HG02840 (cell line): ENCODE data around the gene PLVAP.

Experiments used
- ATAC-seq: cut with Tn5 transposase; IDR thresholded peaks from one replicate; pipeline ENCODE4 v1.9.1; 2021; ENCODE audit warnings: mild to moderate bottlenecking, moderate library complexity, moderate number of reproducible peaks; ENCODE audit not compliant: unreplicated experiment, low FRiP score

PLVAP gene

DNA sequence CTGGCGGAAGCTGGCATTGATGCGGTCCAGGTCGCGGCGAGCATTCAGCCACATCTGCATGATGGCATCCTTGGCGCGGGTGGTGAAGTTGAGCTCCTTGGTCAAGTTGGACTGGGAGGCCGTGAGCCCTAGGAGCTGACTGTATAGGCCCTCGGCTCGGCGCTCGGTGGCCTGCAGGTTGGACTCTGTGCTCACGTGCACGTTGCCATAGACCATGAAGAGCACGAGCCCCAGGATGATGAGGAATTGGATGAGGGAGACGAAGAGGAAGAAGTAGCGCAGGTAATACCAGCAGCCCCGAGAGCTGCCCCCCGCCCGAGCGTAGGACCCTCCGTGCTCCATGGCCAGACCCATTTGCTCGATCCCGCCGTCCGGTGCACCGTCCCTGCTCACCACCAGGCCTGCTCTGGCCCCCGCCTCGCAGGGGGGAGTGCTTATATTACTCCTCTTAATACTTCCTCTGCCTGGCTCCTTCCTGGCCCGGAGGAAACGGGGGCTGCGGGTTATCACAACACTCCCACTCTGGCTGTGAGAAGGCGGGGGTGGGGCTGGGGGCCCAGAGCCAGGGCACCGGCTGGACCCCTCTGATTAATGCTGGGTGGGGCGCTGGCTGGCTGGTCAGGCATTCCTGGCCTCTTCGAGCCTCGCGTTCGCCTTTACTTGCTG lies at the start of gene PLVAP:
Gene PLVAP (minus strand): TSS at position 408 of the 666 bp plus-strand sequence. CDS start 54 bp downstream, at position 354.
- ATAC-seq = no peak

DNA sequence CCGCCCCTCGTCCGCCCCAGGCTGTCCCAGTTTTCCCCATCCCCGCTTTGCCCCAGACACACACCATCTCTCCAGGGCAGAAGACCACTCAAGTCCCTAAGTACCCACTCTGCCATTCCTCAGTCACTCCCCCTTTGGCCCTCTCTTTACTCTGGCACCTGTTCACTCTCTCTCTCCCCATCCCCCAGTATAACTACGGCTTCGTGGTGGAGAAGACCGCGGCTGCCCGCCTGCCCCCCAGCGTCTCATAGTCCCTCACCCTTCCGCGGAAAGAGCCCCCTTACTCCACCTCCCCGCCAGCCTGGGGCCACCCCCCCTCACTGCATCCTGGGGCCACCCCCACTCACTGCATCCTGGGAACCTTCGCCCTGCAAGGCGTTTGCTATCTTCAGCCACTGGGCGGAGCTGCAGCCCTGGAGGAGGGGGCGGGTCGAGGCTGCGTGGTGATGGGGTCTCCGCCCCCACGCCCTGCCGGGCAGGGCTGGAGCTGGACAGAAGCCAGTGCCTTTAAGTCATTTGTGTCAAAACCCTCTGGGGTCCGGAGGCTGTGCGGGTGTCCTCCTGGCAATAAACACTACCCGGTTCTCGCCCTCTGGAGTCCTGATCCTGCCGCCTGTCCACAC lies 47.7 kb upstream of the PLVAP start:
- ATAC-seq = no peak

GRCh38 chr19:17423429-17424208 lies 46.5 kb upstream of the PLVAP start:
- no peak for ATAC-seq

DNA sequence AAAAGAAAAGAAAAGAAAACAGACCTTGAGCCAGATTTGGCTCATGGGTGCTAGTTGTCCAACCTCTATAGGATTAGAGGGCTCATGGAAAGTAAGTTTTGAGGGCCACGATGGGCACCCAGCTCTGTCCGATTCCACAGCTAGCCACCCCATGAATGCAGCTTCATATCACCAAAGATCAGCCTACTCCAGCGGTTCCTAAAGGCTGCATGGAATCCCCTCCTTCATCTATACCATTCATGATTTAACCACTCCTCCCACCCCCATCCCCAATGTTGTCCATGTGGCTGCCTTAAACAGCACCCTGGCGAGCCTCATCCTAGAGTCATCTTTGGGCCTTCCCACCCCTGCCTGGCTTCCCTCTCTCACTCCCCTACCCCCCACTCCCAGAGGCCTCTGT lies 44.8 kb upstream of the PLVAP start:
- no peak for ATAC-seq

GRCh38 chr19:17420475-17420924 lies 43.4 kb upstream of the PLVAP start:
- ATAC-seq = peak; percentile 19

- ATAC-seq = peak; percentile 90
These were observed 42.7 kb upstream of the PLVAP start, which contains the start of gene MVB12A for GRCh38 chr19:17419621-17420474. MVB12A (plus strand) TSS chr19:17420047; CDS start chr19:17420136, 89 bp downstream.

DNA sequence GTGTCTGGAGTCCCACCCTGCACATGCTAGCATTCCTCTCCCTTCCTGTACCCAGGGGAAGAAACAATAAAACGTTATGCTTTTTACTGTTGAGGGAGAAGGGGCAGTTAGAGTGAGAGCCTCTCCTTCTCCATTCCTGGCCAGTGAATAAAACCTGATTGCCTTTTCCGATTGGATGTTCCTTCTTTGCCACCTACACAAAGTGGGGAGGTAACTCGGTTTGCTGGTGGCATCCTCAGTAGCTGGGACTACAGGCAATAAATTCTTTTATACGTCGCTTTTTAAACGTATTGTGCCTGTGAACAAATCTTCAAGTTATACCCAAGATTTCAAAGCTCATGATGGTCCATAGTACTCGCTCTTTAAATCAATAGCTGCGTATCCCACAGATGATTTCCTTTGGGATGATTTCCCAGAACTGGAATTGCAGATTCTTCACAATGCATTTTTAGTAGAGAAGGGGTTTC lies 42.0 kb upstream of the PLVAP start:
- ATAC-seq = no peak

GRCh38 chr19:17418710-17419109 lies 41.6 kb upstream of the PLVAP start:
- no peak for ATAC-seq

GRCh38 chr19:17415121-17415520 lies 38.0 kb upstream of the PLVAP start:
- ATAC-seq = no peak

DNA sequence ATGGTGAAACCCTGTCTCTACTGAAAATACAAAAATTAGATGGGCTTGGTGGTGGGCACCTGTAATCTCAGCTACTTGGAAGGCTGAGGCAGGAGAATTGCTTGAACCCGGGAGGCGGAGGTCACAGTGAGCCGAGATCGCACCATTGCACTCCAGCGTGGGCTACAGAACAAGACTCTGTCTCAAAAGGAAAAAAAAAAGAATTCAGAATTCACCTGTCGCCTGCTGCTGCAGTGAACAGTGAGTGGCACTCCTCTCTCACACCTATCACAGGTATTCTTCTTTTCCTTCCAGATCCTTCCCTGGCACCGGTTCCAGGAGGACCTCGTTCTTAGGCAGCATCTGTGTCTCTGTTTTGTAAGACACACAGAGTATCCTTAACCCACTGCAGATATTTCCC lies 37.0 kb upstream of the PLVAP start:
- no peak for ATAC-seq

- no peak for ATAC-seq
These were observed 34.7 kb upstream of the PLVAP start for GRCh38 chr19:17411801-17412200.

DNA sequence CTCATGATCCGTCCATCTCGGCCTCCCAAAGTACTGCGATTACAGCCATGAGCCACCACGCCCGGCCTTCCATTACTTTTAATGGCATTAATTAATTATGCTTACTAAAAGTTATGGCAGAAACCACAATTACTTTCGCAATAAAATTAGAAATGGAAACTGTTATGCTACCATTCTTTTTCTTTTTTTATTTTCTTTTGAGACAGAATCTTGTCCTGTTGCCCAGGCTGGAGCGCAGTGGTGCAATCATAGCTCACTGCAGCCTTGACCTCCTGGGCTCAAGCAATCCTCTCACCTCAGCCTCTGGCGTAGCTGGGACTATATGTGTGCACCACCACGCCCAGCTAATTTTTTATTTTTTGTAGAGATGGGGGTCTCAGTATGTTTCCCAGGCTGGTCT lies 32.8 kb upstream of the PLVAP start:
- no peak for ATAC-seq

GRCh38 chr19:17406887-17407196 lies 29.7 kb upstream of the PLVAP start:
- ATAC-seq = no peak

DNA sequence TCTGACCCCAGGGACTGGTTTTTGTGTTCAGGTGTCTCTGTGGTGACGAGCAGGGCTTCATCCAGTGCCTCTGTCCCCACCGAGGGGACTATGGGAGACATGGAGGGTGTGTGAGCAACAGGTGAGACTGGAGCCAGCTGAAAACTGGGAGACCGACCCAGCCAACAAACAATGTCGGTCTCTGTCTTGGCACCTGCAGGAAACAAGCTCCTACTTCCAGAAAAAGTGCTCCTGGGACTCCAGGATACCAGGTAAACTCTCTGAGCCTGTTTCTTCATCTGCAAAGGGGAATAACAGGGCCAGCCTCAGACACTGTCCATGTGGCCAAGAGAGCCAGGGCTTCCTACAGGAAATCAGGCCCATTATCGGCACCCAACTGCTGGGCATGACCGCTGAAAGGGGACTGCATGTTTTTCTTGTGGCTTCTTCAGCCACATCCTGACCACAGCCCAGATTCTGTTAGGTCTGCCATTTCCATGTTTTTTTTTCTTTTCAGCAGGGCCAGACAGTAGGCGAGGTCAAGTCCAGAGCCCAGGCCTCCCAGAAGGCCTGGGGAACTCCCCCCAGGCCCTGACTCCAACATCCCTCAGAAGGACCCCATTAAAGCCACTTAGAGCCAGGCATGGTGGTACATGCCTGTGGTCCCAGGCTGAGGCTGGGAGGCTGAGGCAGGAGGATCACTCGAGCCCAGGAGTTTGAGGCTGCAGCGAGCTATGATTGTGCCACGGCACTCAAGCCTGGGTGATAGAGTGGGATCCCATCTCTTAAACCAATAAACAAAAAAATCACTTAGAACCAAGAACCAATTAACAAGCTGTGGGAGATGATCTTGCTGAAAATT lies 29.1 kb upstream of the PLVAP start:
- peak; percentile 17 for ATAC-seq

DNA sequence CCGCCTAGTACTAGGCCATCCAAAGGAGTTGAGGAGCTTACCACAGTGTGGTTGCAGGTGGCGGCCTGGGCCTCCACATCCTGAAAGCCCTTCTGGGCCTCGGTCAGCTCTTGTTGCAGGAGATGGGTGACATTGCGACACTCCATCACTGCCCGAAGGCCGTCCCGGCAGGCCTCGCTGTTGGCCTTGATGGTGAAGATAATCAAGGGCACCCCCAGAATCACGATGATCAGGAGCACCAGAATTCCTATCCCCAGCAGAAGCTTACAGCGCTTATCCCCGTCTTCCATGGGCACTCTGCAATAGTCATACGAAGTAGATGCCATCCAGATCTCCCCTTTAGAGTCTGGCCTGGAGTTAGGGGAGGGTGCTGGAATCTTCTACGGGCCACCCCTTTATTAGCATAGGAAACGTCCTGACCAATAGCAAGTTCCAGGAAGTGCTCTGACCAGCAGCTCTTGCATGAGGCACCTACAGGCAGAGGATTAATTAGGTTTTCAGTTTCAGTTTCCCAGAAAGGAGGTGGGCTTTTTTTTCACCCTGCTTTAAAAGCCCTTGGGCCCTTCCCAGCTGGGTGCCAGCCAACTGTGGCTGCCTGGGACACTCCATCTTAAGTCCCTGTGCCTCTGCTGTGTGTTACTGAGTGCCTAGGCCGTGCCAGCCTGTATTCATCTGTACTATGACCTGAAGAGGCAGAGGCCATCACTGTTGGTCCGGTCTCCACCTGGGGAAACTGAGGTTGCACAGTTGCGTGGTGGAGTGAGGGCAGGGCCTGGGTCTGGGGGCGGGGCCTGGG lies 28.3 kb upstream of the PLVAP start, which contains the start of gene BST2:
Gene BST2 (minus strand): TSS at position 381 of the 796 bp plus-strand sequence. CDS start 55 bp downstream, at position 326.
- ATAC-seq = peak; percentile 75

DNA sequence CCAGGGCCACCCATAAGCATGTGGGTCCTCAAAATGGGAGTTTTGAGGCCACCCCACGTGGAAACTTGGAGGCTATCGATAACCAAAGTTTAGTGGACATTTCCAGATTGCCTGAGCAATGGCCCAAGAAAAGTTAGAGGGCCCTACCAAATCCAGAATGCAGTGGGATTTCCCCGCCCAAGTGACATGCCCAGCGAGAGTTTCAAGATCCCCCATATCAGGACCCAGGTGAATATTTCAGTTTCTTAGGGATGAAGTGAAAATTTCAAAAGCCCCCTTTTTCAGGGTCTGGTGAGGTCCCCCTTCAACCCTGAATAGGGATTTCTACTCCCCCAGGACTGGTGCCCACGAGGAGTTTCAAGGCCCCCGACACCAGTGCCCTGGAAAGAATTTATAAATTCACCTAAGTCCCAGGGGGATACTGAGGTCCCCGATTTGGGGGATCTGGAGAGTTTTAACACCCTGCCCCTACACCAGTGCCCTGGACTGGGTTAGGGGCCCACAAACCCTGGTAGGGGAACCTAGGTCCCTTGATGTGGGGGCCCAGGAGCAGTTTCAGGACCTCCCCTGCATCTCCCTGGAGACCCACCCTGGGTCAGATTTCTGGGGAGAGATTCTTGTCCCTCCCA lies 27.6 kb upstream of the PLVAP start:
- ATAC-seq = no peak

DNA sequence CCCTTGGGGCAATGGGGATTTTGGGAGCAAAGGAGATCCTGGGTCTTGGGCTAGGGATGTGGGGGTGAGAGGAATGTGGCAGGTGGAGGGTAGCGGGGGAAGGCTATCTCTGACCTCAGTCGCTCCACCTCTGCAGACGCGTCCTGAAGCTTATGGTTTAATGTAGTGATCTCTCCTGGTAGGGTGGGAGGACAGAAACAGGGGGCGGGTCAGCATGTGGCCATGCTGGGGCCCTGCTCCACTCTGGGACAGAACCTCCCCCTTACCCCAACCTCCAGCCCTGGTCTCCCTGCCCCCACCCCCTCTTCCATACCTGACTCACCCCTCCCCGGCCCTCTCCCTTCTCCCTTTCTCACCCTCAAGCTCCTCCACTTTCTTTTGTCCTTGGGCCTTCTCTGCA lies 26.9 kb upstream of the PLVAP start:
- no peak for ATAC-seq
